Uterus (tissue), 2 donors: ENCODE data around the gene IKZF3.

Experiments used
- POLR2A ChIP-seq, 2 donors: fragments of 450-650 bp; IDR thresholded peaks; one replicate each; pipeline ENCODE4 v1.6.1; 2016; ENCODE audit warnings: antibody characterized with exemption in 2 of 2, mild to moderate bottlenecking in 1 of 2, moderate library complexity in 1 of 2
- TF ChIP-seq, protein P1 (sequence below), 4 experiments: fragments of 200-600 bp in 2 of 4; fragments of 450-650 bp in 2 of 4; sonication (generic) in 2 of 4; IDR thresholded peaks; one replicate each; pipeline ENCODE4 v1.5.1; 2016 to 2019; ENCODE audit warnings: antibody characterized with exemption in 4 of 4, mild to moderate bottlenecking in 2 of 4, moderate library complexity in 1 of 4

GRCh38 chr17:39791111-39791992, 72.8 kb downstream of the IKZF3 start:
- TF ChIP-seq POLR2A (IDR thresholded peaks at IDR 0.05), result no peak
- TF ChIP-seq, protein P1, sequence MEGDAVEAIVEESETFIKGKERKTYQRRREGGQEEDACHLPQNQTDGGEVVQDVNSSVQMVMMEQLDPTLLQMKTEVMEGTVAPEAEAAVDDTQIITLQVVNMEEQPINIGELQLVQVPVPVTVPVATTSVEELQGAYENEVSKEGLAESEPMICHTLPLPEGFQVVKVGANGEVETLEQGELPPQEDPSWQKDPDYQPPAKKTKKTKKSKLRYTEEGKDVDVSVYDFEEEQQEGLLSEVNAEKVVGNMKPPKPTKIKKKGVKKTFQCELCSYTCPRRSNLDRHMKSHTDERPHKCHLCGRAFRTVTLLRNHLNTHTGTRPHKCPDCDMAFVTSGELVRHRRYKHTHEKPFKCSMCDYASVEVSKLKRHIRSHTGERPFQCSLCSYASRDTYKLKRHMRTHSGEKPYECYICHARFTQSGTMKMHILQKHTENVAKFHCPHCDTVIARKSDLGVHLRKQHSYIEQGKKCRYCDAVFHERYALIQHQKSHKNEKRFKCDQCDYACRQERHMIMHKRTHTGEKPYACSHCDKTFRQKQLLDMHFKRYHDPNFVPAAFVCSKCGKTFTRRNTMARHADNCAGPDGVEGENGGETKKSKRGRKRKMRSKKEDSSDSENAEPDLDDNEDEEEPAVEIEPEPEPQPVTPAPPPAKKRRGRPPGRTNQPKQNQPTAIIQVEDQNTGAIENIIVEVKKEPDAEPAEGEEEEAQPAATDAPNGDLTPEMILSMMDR (IDR thresholded peaks at IDR 0.05), result no peak
